OCI-LY3 (cell line): ENCODE results near the gene PRPF19.

Experiments
- H2AFZ ChIP-seq: fragments of 200-600, 300-600 bp; shearing (Covaris generic); 2 replicates; pipeline ENCODE4 v1.6.0; 2014; ENCODE audit warnings: antibody characterized with exemption, low read depth, low read length
- H3K27ac ChIP-seq: fragments of 200-600, 300-600 bp; sonication (generic); 2 replicates; pipeline ENCODE4 v1.5.1; 2014; ENCODE audit warnings: mild to moderate bottlenecking, low read length, moderate library complexity, mixed read lengths
- H3K27me3 ChIP-seq: fragments of 200-600, 300-600 bp; sonication (generic); 2 replicates; pipeline ENCODE4 v1.6.1; 2014; ENCODE audit warnings: low read depth, low read length, mixed read lengths
- H3K36me3 ChIP-seq: fragments of 200-600, 300-600 bp; sonication (generic); replicated peaks from 2 replicates; pipeline ENCODE3; 2014; ENCODE audit warnings: low read depth, low read length, mixed read lengths
- H3K4me1 ChIP-seq: fragments of 300-600, 200-600 bp; sonication (generic); 2 replicates; pipeline ENCODE4 v1.6.1; 2014; ENCODE audit warnings: low read length, mixed read lengths
- H3K4me2 ChIP-seq: fragments of 200-600, 300-600 bp; sonication (generic); 2 replicates; pipeline ENCODE4 v1.6.1; 2014; ENCODE audit warnings: low read length, mixed read lengths
- H3K4me3 ChIP-seq: fragments of 300-600, 200-600 bp; sonication (generic); 2 replicates; pipeline ENCODE4 v1.5.1; 2014; ENCODE audit warnings: antibody characterized with exemption, mild to moderate bottlenecking, low read length, moderate library complexity
- H3K79me2 ChIP-seq: fragments of 300-600, 200-600 bp; shearing (Covaris generic); 2 replicates; pipeline ENCODE4 v1.6.1; 2014; ENCODE audit warnings: mild to moderate bottlenecking, low read length, mixed read lengths
- H3K9ac ChIP-seq: fragments of 300-600, 200-600 bp; shearing (Covaris generic); 2 replicates; pipeline ENCODE4 v1.6.0; 2014; ENCODE audit warnings: mild to moderate bottlenecking, low read length, moderate library complexity
- H3K9me3 ChIP-seq: fragments of 200-600, 300-600 bp; shearing (Covaris generic); 2 replicates; pipeline ENCODE4 v1.6.1; 2014; ENCODE audit warnings: low read length, mixed read lengths; ENCODE audit not compliant: insufficient read depth
- H4K20me1 ChIP-seq: fragments of 200-600, 300-600 bp; sonication (generic); 2 replicates; pipeline ENCODE4 v1.6.1; 2016; ENCODE audit warnings: low read length, mixed read lengths; ENCODE audit not compliant: insufficient read depth
- CTCF ChIP-seq: fragments of 200-600, 300-600 bp; sonication (generic); IDR thresholded peaks from 2 replicates; pipeline ENCODE4 v1.5.1; 2014; ENCODE audit warnings: antibody characterized with exemption, low read length, low read depth
- EZH2phosphoT487 ChIP-seq: fragments of 200-600 bp; shearing (Covaris generic); IDR thresholded peaks from 2 replicates; pipeline ENCODE4 v1.6.1; 2018; ENCODE audit warnings: antibody characterized with exemption, mixed run types, low read depth

The PRPF19 gene

GRCh38 chr11:60848714-60849151, 57.7 kb downstream of the PRPF19 start:
- H3K27me3 ChIP-seq: no peaks in the 10 kb centered on the region
- H3K4me1 ChIP-seq: peaks cover 16% of the 10 kb centered on the region
- peaks cover 14% of the 10 kb centered on the region for H4K20me1 ChIP-seq
- H3K27ac ChIP-seq: no peak overlapping the region
- TF ChIP-seq CTCF (no peak), EZH2phosphoT487 (no peak)
- no peak overlapping the region for H3K9ac ChIP-seq
- peaks cover 85% of the 10 kb centered on the region for H3K36me3 ChIP-seq
- H3K9me3 ChIP-seq: no peaks in the 10 kb centered on the region
- no peak overlapping the region for H2AFZ ChIP-seq
- H3K79me2 ChIP-seq: peaks cover 51% of the 10 kb centered on the region
- H3K4me3 ChIP-seq: no peak overlapping the region
- H3K4me2 ChIP-seq: no peak overlapping the region

GRCh38 chr11:60847896-60848295, 58.5 kb downstream of the PRPF19 start:
- Histone ChIP-seq H3K27me3 (no peaks in the 10 kb centered on the region), H3K4me3 (no peak overlapping the region), H3K36me3 (peaks cover 82% of the 10 kb centered on the region), H3K9me3 (no peaks in the 10 kb centered on the region), H2AFZ (no peak overlapping the region), H3K4me1 (peaks cover 20% of the 10 kb centered on the region), H4K20me1 (peaks cover 15% of the 10 kb centered on the region), H3K9ac (no peak overlapping the region), H3K27ac (no peak overlapping the region), H3K79me2 (peaks cover 59% of the 10 kb centered on the region), H3K4me2 (no peak overlapping the region)
- no peak for TF ChIP-seq EZH2phosphoT487
- no peak for TF ChIP-seq CTCF

- TF ChIP-seq EZH2phosphoT487: no peak
- no peak for TF ChIP-seq CTCF
- no peak overlapping the region for H3K9ac ChIP-seq
- peaks cover 20% of the 10 kb centered on the region for H3K4me1 ChIP-seq
- no peak overlapping the region for H3K27ac ChIP-seq
- H3K36me3 ChIP-seq: peaks cover 79% of the 10 kb centered on the region
- no peak overlapping the region for H2AFZ ChIP-seq
- no peaks in the 10 kb centered on the region for H3K27me3 ChIP-seq
- H3K4me2 ChIP-seq: no peak overlapping the region
- no peaks in the 10 kb centered on the region for H3K9me3 ChIP-seq
- H3K4me3 ChIP-seq: no peak overlapping the region
- H4K20me1 ChIP-seq: peaks cover 15% of the 10 kb centered on the region
- peaks cover 65% of the 10 kb centered on the region for H3K79me2 ChIP-seq
Observed at GRCh38 chr11:60847281-60847680, 59.1 kb downstream of the PRPF19 start.

GRCh38 chr11:60845338-60845737, 61.0 kb downstream of the PRPF19 start:
- H3K9ac ChIP-seq: no peak overlapping the region

More at GRCh38 chr11:60845338-60845737, 61.0 kb downstream of the PRPF19 start:
- H3K4me3 ChIP-seq: no peak overlapping the region
- peaks cover 15% of the 10 kb centered on the region for H4K20me1 ChIP-seq
- TF ChIP-seq CTCF: no peak
- no peak for TF ChIP-seq EZH2phosphoT487
- 0 out of 2 replicates have a peak overlapping the region, but pooled peaks have one; percentile 92 for H3K4me2 ChIP-seq
- H3K27ac ChIP-seq: no peak overlapping the region
- H3K36me3 ChIP-seq: peaks cover 59% of the 10 kb centered on the region
- H2AFZ ChIP-seq: no peak overlapping the region
- H3K9me3 ChIP-seq: no peaks in the 10 kb centered on the region
- H3K4me1 ChIP-seq: peaks cover 27% of the 10 kb centered on the region
- no peaks in the 10 kb centered on the region for H3K27me3 ChIP-seq
- peaks cover 77% of the 10 kb centered on the region for H3K79me2 ChIP-seq
